ENCODE measurements around the gene PRKCA.

The PRKCA gene

DNA sequence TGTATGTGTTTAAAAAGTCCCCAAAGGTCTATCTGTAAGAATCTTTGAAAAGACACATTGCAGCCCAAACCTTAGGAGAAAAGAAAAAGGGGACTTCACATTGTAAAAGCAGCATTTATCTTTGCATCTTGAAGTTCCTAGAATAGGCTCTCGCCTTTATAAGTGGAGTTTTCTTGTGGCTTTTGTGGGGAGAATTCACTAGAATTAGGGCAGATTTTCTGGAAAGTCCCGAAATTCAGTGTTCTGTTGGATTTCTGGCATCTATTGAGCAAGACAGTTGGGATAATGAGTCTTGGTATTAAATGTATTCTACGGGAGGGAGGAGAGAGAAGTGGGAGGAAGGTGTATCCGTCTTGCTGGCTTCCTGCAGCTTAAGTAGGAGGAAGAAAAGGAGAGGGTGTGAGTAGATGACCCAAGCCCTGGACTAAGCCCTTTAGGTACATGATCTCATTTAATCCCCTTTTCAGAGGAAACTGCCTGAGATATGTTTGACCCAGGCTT lies 62.6 kb downstream of the PRKCA start:
- H3K36me3 ChIP-seq (ENCODE audit: insufficient read depth, insufficient read length, low read length), result no peaks in the 10 kb centered on the region
- no peaks in the 10 kb centered on the region for H3K9me3 ChIP-seq (ENCODE audit: insufficient read depth, low read length)
- H3K4me3 ChIP-seq (ENCODE audit: insufficient read length, low read depth), result no peak overlapping the region
- no peaks in the 10 kb centered on the region for H3K27me3 ChIP-seq (ENCODE audit: insufficient read depth, insufficient read length)
- H3K4me1 ChIP-seq (ENCODE audit: insufficient read depth, insufficient read length), result no peaks in the 10 kb centered on the region
- DNase-seq (ENCODE audit: low read depth, low spot score), result no peak
- TF ChIP-seq ZNF274 (IDR thresholded peaks at IDR 0.05; ENCODE audit: low read depth, low read length) (no peak), SUZ12 (IDR thresholded peaks at IDR 0.05; ENCODE audit: extremely low read depth, insufficient read depth, insufficient read length) (no peak), YY1 (IDR thresholded peaks at IDR 0.05; ENCODE audit: insufficient read depth, insufficient read length) (no peak)
- no peak overlapping the region for H3K9ac ChIP-seq (ENCODE audit: insufficient read length, low read depth)

DNA sequence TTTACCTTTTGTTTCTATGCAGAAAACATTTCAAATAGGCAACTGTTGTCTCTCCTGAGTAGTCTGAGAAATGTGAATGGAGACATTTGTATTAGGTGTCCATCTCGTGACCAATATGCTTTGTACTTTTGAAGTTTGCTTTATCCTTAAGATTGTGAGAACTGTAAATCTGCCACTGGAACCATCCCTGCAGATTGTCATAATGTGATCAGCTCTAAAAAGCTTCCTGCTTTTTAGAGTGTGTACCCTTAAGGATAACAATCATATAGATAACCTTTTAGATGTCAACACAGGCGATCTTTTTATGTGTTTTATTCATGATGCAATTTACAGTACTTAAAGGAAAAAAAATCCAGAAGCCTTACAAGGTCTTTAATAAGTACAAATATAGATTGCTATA lies 63.5 kb downstream of the PRKCA start:
- Histone ChIP-seq H3K36me3 (ENCODE audit: insufficient read depth, insufficient read length, low read length) (no peaks in the 10 kb centered on the region), H3K4me3 (ENCODE audit: insufficient read length, low read depth) (no peak overlapping the region), H3K27me3 (ENCODE audit: insufficient read depth, insufficient read length) (no peaks in the 10 kb centered on the region), H3K4me1 (ENCODE audit: insufficient read depth, insufficient read length) (no peaks in the 10 kb centered on the region), H3K9me3 (ENCODE audit: insufficient read depth, low read length) (no peaks in the 10 kb centered on the region), H3K9ac (ENCODE audit: insufficient read length, low read depth) (no peak overlapping the region)
- DNase-seq (ENCODE audit: low read depth, low spot score), result no peak
- TF ChIP-seq ZNF274 (IDR thresholded peaks at IDR 0.05; ENCODE audit: low read depth, low read length) (no peak), SUZ12 (IDR thresholded peaks at IDR 0.05; ENCODE audit: extremely low read depth, insufficient read depth, insufficient read length) (no peak), YY1 (IDR thresholded peaks at IDR 0.05; ENCODE audit: insufficient read depth, insufficient read length) (no peak)

DNA sequence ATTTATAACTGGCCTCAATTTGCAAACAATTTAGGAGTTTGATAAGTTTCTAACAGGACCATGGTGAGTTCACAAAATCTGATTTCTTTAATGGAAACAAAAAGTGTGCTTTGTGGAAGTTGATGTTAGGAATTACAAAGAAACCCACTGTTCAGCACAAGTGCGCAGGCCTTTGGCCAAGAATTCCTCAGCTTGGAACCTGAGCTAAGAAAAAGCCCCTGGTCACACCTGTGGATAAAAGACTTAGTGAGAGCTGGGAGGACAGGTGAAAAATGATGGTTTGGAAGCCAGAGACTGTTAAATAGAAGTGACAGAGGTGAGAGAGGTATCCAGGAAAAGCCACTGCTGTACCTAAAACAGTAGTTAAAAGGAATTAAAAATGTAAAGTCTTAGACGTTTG lies 64.7 kb downstream of the PRKCA start:
- no peak for TF ChIP-seq YY1 (IDR thresholded peaks at IDR 0.05; ENCODE audit: insufficient read depth, insufficient read length)
- no peak for TF ChIP-seq SUZ12 (IDR thresholded peaks at IDR 0.05; ENCODE audit: extremely low read depth, insufficient read depth, insufficient read length)
- no peak for TF ChIP-seq ZNF274 (IDR thresholded peaks at IDR 0.05; ENCODE audit: low read depth, low read length)
- H3K9ac ChIP-seq (ENCODE audit: insufficient read length, low read depth), result no peak overlapping the region
- DNase-seq (ENCODE audit: low read depth, low spot score), result no peak
- H3K4me1 ChIP-seq (ENCODE audit: insufficient read depth, insufficient read length), result no peaks in the 10 kb centered on the region
- no peaks in the 10 kb centered on the region for H3K27me3 ChIP-seq (ENCODE audit: insufficient read depth, insufficient read length)
- H3K9me3 ChIP-seq (ENCODE audit: insufficient read depth, low read length), result no peaks in the 10 kb centered on the region
- no peaks in the 10 kb centered on the region for H3K36me3 ChIP-seq (ENCODE audit: insufficient read depth, insufficient read length, low read length)
- no peak overlapping the region for H3K4me3 ChIP-seq (ENCODE audit: insufficient read length, low read depth)

DNA sequence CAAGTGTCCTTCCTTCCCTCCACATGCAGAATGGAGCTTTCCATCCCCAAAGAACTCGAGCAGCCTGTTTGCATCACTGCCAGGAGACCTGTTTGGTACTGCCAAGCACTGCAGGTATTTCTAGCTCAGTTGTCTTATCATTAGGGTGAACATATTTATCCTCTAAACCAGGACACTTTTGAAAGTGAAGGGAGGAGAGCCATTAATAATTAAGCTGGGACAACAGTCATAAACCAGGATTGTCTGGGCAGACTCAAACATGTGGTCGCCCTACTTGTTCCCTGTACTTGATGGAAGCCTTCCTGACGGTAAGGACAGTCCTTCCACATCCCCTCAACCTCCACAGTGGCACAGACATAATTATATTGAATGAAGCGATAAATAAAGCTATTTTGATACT lies 67.4 kb downstream of the PRKCA start:
- H3K4me3 ChIP-seq (ENCODE audit: insufficient read length, low read depth), result no peak overlapping the region
- peaks cover 6% of the 10 kb centered on the region for H3K4me1 ChIP-seq (ENCODE audit: insufficient read depth, insufficient read length)
- H3K36me3 ChIP-seq (ENCODE audit: insufficient read depth, insufficient read length, low read length), result no peaks in the 10 kb centered on the region
- no peaks in the 10 kb centered on the region for H3K27me3 ChIP-seq (ENCODE audit: insufficient read depth, insufficient read length)
- no peak for TF ChIP-seq SUZ12 (IDR thresholded peaks at IDR 0.05; ENCODE audit: extremely low read depth, insufficient read depth, insufficient read length)
- TF ChIP-seq YY1 (IDR thresholded peaks at IDR 0.05; ENCODE audit: insufficient read depth, insufficient read length), result no peak
- TF ChIP-seq ZNF274 (IDR thresholded peaks at IDR 0.05; ENCODE audit: low read depth, low read length), result no peak
- no peak overlapping the region for H3K9ac ChIP-seq (ENCODE audit: insufficient read length, low read depth)
- no peak for DNase-seq (ENCODE audit: low read depth, low spot score)
- H3K9me3 ChIP-seq (ENCODE audit: insufficient read depth, low read length), result no peaks in the 10 kb centered on the region

DNA sequence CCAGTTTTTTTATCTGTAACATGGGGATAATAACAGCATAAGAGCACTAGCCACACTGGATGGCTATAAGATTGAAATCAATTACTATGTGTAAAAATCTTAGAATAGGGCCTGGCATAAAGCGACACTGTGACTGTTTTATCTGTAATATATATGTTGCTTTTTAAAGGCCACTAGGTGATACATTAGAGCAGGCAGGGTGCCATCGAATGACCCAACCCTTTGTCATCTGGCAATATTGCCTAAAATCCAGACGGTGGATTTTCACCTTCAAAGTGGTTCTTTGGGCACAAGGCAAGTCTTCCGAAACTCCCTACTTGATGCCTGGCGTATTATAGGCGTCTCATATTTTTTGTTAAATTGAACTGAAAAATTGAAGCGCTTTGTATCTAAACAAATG lies 69.1 kb downstream of the PRKCA start:
- peaks cover 6% of the 10 kb centered on the region for H3K4me1 ChIP-seq (ENCODE audit: insufficient read depth, insufficient read length)
- no peak for DNase-seq (ENCODE audit: low read depth, low spot score)
- no peaks in the 10 kb centered on the region for H3K27me3 ChIP-seq (ENCODE audit: insufficient read depth, insufficient read length)
- H3K9ac ChIP-seq (ENCODE audit: insufficient read length, low read depth), result no peak overlapping the region
- TF ChIP-seq SUZ12 (IDR thresholded peaks at IDR 0.05; ENCODE audit: extremely low read depth, insufficient read depth, insufficient read length), result no peak
- TF ChIP-seq YY1 (IDR thresholded peaks at IDR 0.05; ENCODE audit: insufficient read depth, insufficient read length), result no peak
- TF ChIP-seq ZNF274 (IDR thresholded peaks at IDR 0.05; ENCODE audit: low read depth, low read length), result no peak
- no peaks in the 10 kb centered on the region for H3K9me3 ChIP-seq (ENCODE audit: insufficient read depth, low read length)
- H3K4me3 ChIP-seq (ENCODE audit: insufficient read length, low read depth), result no peak overlapping the region
- H3K36me3 ChIP-seq (ENCODE audit: insufficient read depth, insufficient read length, low read length), result no peaks in the 10 kb centered on the region

DNA sequence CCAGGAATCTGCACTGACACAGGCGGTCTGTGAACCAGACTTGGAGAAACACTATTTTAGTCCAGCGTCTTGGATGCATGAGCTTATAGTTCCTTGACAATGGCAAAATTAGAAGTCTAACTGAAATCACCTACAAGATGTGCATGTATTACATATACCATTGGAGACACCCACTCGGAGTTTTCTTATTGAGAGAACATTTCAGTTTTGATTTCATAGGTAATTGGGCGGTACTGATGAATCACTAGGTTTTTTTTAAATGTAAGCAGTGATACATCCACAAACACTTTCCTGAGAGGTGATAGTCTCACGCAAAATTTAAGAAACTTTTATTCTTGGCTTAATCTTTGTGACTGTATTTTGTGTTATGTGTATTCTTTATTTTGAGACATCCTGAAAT lies 69.8 kb downstream of the PRKCA start:
- Histone ChIP-seq H3K27me3 (ENCODE audit: insufficient read depth, insufficient read length) (no peaks in the 10 kb centered on the region), H3K4me3 (ENCODE audit: insufficient read length, low read depth) (no peak overlapping the region), H3K9me3 (ENCODE audit: insufficient read depth, low read length) (no peaks in the 10 kb centered on the region), H3K9ac (ENCODE audit: insufficient read length, low read depth) (no peak overlapping the region), H3K36me3 (ENCODE audit: insufficient read depth, insufficient read length, low read length) (no peaks in the 10 kb centered on the region), H3K4me1 (ENCODE audit: insufficient read depth, insufficient read length) (peaks cover 6% of the 10 kb centered on the region)
- no peak for DNase-seq (ENCODE audit: low read depth, low spot score)
- no peak for TF ChIP-seq ZNF274 (IDR thresholded peaks at IDR 0.05; ENCODE audit: low read depth, low read length)
- TF ChIP-seq YY1 (IDR thresholded peaks at IDR 0.05; ENCODE audit: insufficient read depth, insufficient read length), result no peak
- no peak for TF ChIP-seq SUZ12 (IDR thresholded peaks at IDR 0.05; ENCODE audit: extremely low read depth, insufficient read depth, insufficient read length)

DNA sequence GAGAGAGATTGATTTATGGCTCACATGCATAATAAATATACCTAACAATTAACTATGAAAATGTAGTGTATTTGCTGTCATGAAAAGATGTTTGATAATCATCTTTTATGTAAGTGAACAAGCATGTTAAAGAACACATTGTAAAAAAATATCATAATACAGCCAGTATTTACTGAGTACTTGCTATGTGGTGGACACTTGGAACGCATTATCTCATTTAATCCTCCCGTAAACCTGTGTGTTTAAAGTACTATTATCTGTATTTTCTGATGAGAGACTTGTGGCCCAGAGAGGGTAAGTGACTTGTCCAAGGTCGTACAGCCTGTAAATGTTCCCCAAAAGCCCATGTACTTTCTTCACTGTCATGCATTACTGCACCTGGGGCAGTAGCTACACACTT lies 70.7 kb downstream of the PRKCA start:
- Histone ChIP-seq H3K4me3 (ENCODE audit: insufficient read length, low read depth) (no peak overlapping the region), H3K36me3 (ENCODE audit: insufficient read depth, insufficient read length, low read length) (no peaks in the 10 kb centered on the region), H3K9me3 (ENCODE audit: insufficient read depth, low read length) (no peaks in the 10 kb centered on the region), H3K9ac (ENCODE audit: insufficient read length, low read depth) (no peak overlapping the region), H3K27me3 (ENCODE audit: insufficient read depth, insufficient read length) (no peaks in the 10 kb centered on the region), H3K4me1 (ENCODE audit: insufficient read depth, insufficient read length) (peaks cover 6% of the 10 kb centered on the region)
- DNase-seq (ENCODE audit: low read depth, low spot score), result no peak
- TF ChIP-seq ZNF274 (IDR thresholded peaks at IDR 0.05; ENCODE audit: low read depth, low read length), result no peak
- TF ChIP-seq SUZ12 (IDR thresholded peaks at IDR 0.05; ENCODE audit: extremely low read depth, insufficient read depth, insufficient read length), result no peak
- TF ChIP-seq YY1 (IDR thresholded peaks at IDR 0.05; ENCODE audit: insufficient read depth, insufficient read length), result no peak

Measured in NT2/D1 (cell line).